Mucosa of rectum (tissue), 2 donors: Measurements from ENCODE around the gene ERF.

Source experiments
- H3K27ac ChIP-seq, 2 donors: one replicate each; pipeline ENCODE4 v1.7.0; 2013; ENCODE audit warnings: inconsistent platforms in 2 of 2, low read depth in 2 of 2, low read length in 2 of 2
- H3K27me3 ChIP-seq, 2 donors: one replicate each; pipeline ENCODE4 v1.7.0; 2013; ENCODE audit warnings: low read length in 2 of 2; ENCODE audit not compliant: control insufficient read depth in 2 of 2, insufficient read depth in 2 of 2
- H3K36me3 ChIP-seq, 2 donors: one replicate each; pipeline ENCODE4 v1.7.0; 2013; ENCODE audit warnings: low read length in 2 of 2; ENCODE audit not compliant: control insufficient read depth in 2 of 2, insufficient read depth in 2 of 2
- H3K4me1 ChIP-seq, 2 donors: one replicate each; pipeline ENCODE4 v1.7.0; 2013; ENCODE audit warnings: low read length in 2 of 2, mild to moderate bottlenecking in 1 of 2; ENCODE audit not compliant: control insufficient read depth in 2 of 2, insufficient read depth in 2 of 2
- H3K4me3 ChIP-seq, 2 donors: one replicate each; pipeline ENCODE4 v1.7.0; 2013; ENCODE audit warnings: low read length in 2 of 2
- H3K9ac ChIP-seq, 2 donors: one replicate each; pipeline ENCODE4 v1.7.0; 2013; ENCODE audit warnings: low read length in 2 of 2, low read depth in 1 of 2, mild to moderate bottlenecking in 1 of 2
- H3K9me3 ChIP-seq, 2 donors: one replicate each; pipeline ENCODE4 v1.7.0; 2013; ENCODE audit warnings: low read length in 2 of 2; ENCODE audit not compliant: control insufficient read depth in 2 of 2
- donor health status: healthy.
- donor health status: Normal muscosa, but diverticular disease.

The ERF gene

GRCh38 chr19:42242069-42242511 lies 12.8 kb downstream of the ERF start:
- H3K4me1 ChIP-seq: peaks cover 14 to 26% of the 10 kb centered on the region in 2 donors
- peak overlapping the region; percentile 76 to 92 for H3K9ac ChIP-seq
- H3K27me3 ChIP-seq: no peaks in the 10 kb centered on the region
- H3K36me3 ChIP-seq: peaks cover 6 to 11% of the 10 kb centered on the region in 2 donors
- peak overlapping the region; percentile 85 to 96 for H3K27ac ChIP-seq
- peak overlapping the region; percentile 72 to 96 for H3K4me3 ChIP-seq
- H3K9me3 ChIP-seq: no peaks in the 10 kb centered on the region

GRCh38 chr19:42241279-42241678 lies 13.6 kb downstream of the ERF start:
- Histone ChIP-seq H3K27me3 (no peaks in the 10 kb centered on the region), H3K4me3 (peak overlapping the region; percentile 72 to 96), H3K9me3 (no peaks in the 10 kb centered on the region), H3K36me3 (peaks cover 12 to 16% of the 10 kb centered on the region in 2 donors), H3K4me1 (peaks cover 14 to 24% of the 10 kb centered on the region in 2 donors), H3K27ac (no peak overlapping the region), H3K9ac (peak overlapping the region; percentile 76 to 92)

GRCh38 chr19:42239544-42240220 lies 15.2 kb downstream of the ERF start:
- H3K4me3 ChIP-seq: no peak overlapping the region
- H3K9ac ChIP-seq: no peak overlapping the region
- no peak overlapping the region for H3K27ac ChIP-seq
- H3K9me3 ChIP-seq: no peaks in the 10 kb centered on the region
- H3K27me3 ChIP-seq: no peaks in the 10 kb centered on the region
- peaks cover 14 to 16% of the 10 kb centered on the region in 2 donors for H3K4me1 ChIP-seq
- H3K36me3 ChIP-seq: peaks cover 26 to 30% of the 10 kb centered on the region in 2 donors

- H3K9ac ChIP-seq: no peak overlapping the region
Measured at GRCh38 chr19:42235181-42235580, 19.7 kb downstream of the ERF start.

GRCh38 chr19:42234364-42234763 lies 20.6 kb downstream of the ERF start:
- peaks cover 4 to 7% of the 10 kb centered on the region in 2 donors for H3K4me1 ChIP-seq
- no peak overlapping the region for H3K9ac ChIP-seq
- peak overlapping the region in 1 of 2 donors; percentile 38 for H3K27ac ChIP-seq
- H3K4me3 ChIP-seq: no peak overlapping the region
- H3K27me3 ChIP-seq: no peaks in the 10 kb centered on the region
- peaks cover 55 to 74% of the 10 kb centered on the region in 2 donors for H3K36me3 ChIP-seq
- H3K9me3 ChIP-seq: no peaks in the 10 kb centered on the region

More at GRCh38 chr19:42235181-42235580, 19.7 kb downstream of the ERF start:
- H3K9me3 ChIP-seq: no peaks in the 10 kb centered on the region
- peaks cover 54 to 67% of the 10 kb centered on the region in 2 donors for H3K36me3 ChIP-seq
- no peak overlapping the region for H3K4me3 ChIP-seq
- no peaks in the 10 kb centered on the region for H3K27me3 ChIP-seq
- H3K27ac ChIP-seq: no peak overlapping the region
- H3K4me1 ChIP-seq: peaks cover 7% of the 10 kb centered on the region in 2 donors

- Histone ChIP-seq H3K9ac (no peak overlapping the region), H3K36me3 (peaks cover 52 to 72% of the 10 kb centered on the region in 2 donors), H3K27me3 (no peaks in the 10 kb centered on the region), H3K4me1 (peaks cover 4 to 7% of the 10 kb centered on the region in 2 donors), H3K27ac (peak overlapping the region; percentile 7 to 38), H3K9me3 (no peaks in the 10 kb centered on the region), H3K4me3 (no peak overlapping the region)
Measured at GRCh38 chr19:42233678-42234292, 21.1 kb downstream of the ERF start.

GRCh38 chr19:42233106-42233505 lies 21.8 kb downstream of the ERF start:
- H3K36me3 ChIP-seq: peaks cover 52 to 71% of the 10 kb centered on the region in 2 donors
- H3K9ac ChIP-seq: no peak overlapping the region
- no peak overlapping the region for H3K4me3 ChIP-seq
- H3K9me3 ChIP-seq: no peaks in the 10 kb centered on the region
- H3K27me3 ChIP-seq: no peaks in the 10 kb centered on the region
- peaks cover 4 to 7% of the 10 kb centered on the region in 2 donors for H3K4me1 ChIP-seq
- H3K27ac ChIP-seq: peak overlapping the region in 1 of 2 donors; percentile 7

- Histone ChIP-seq H3K4me1 (peaks cover 4 to 7% of the 10 kb centered on the region in 2 donors), H3K27ac (no peak overlapping the region), H3K27me3 (no peaks in the 10 kb centered on the region), H3K36me3 (peaks cover 52 to 71% of the 10 kb centered on the region in 2 donors), H3K4me3 (no peak overlapping the region), H3K9ac (no peak overlapping the region), H3K9me3 (no peaks in the 10 kb centered on the region)
Measured at GRCh38 chr19:42232435-42232834, 22.5 kb downstream of the ERF start.

GRCh38 chr19:42230571-42230970 lies 24.4 kb downstream of the ERF start:
- Histone ChIP-seq H3K27ac (no peak overlapping the region), H3K4me3 (no peak overlapping the region), H3K27me3 (no peaks in the 10 kb centered on the region), H3K36me3 (peaks cover 57 to 74% of the 10 kb centered on the region in 2 donors), H3K9ac (no peak overlapping the region), H3K9me3 (no peaks in the 10 kb centered on the region), H3K4me1 (peaks cover 4 to 7% of the 10 kb centered on the region in 2 donors)

- Histone ChIP-seq H3K27me3 (no peaks in the 10 kb centered on the region), H3K4me1 (peaks cover 4 to 7% of the 10 kb centered on the region in 2 donors), H3K27ac (no peak overlapping the region), H3K9ac (no peak overlapping the region), H3K36me3 (peaks cover 56 to 74% of the 10 kb centered on the region in 2 donors), H3K4me3 (no peak overlapping the region), H3K9me3 (no peaks in the 10 kb centered on the region)
Measured at GRCh38 chr19:42229855-42230351, 25.0 kb downstream of the ERF start.
